T follicular helper cell (primary cell): ENCODE results near the gene GPR3.

Experiments
- DNase-seq: peaks from one replicate; pipeline ENCODE4 v3.0.0-alpha.2; 2020; ENCODE audit warnings: low read depth
- total RNA-seq, 2 experiments: gene quantifications; one replicate each; lab custom pipeline; 2026; lab: John Stamatoyannopoulos, UW

The GPR3 gene
- total RNA-seq: 0 to 0.48 reads per million in 2 experiments

- DNase-seq: peak; percentile 92
Measured at GRCh38 chr1:27392096-27392777, at the start of gene GPR3. Gene GPR3, plus strand, starts transcription at chr1:27392622. Its CDS starts 1,177 bp downstream, at chr1:27393799.

GRCh38 chr1:27342778-27343638, 49.4 kb upstream of the GPR3 start:
- DNase-seq: peak; percentile 53

- no peak for DNase-seq
Measured at GRCh38 chr1:27343639-27344025, 48.8 kb upstream of the GPR3 start.

- no peak for DNase-seq
Measured at GRCh38 chr1:27345272-27345671, 47.1 kb upstream of the GPR3 start.

- no peak for DNase-seq
Measured at GRCh38 chr1:27346357-27346756, 46.1 kb upstream of the GPR3 start.

- DNase-seq: no peak
Measured at GRCh38 chr1:27346991-27347624, 45.3 kb upstream of the GPR3 start.

GRCh38 chr1:27348861-27349783, 43.3 kb upstream of the GPR3 start:
- DNase-seq: no peak

- DNase-seq: no peak
Measured at GRCh38 chr1:27349784-27350662, 42.4 kb upstream of the GPR3 start.

GRCh38 chr1:27350663-27351540, 41.5 kb upstream of the GPR3 start:
- no peak for DNase-seq

GRCh38 chr1:27351541-27352107, 40.8 kb upstream of the GPR3 start:
- no peak for DNase-seq

GRCh38 chr1:27353166-27353565, 39.3 kb upstream of the GPR3 start:
- DNase-seq: no peak

GRCh38 chr1:27353629-27354028, 38.8 kb upstream of the GPR3 start:
- no peak for DNase-seq

GRCh38 chr1:27355683-27356082, 36.7 kb upstream of the GPR3 start:
- DNase-seq: no peak

GRCh38 chr1:27356277-27356618, 36.2 kb upstream of the GPR3 start:
- DNase-seq: no peak

- DNase-seq: no peak
Measured at GRCh38 chr1:27356619-27357280, 35.7 kb upstream of the GPR3 start.

GRCh38 chr1:27357281-27358037, 35.0 kb upstream of the GPR3 start:
- peak; percentile 67 for DNase-seq

- no peak for DNase-seq
Measured at GRCh38 chr1:27358038-27358927, 34.1 kb upstream of the GPR3 start.
